ENCODE results near the gene NR2C1.
"Not testable (repeated sequence)": the region's sequence is repeated elsewhere in the genome, so short reads cannot be mapped to it uniquely, and the experiment has no call there.

The NR2C1 gene

DNA sequence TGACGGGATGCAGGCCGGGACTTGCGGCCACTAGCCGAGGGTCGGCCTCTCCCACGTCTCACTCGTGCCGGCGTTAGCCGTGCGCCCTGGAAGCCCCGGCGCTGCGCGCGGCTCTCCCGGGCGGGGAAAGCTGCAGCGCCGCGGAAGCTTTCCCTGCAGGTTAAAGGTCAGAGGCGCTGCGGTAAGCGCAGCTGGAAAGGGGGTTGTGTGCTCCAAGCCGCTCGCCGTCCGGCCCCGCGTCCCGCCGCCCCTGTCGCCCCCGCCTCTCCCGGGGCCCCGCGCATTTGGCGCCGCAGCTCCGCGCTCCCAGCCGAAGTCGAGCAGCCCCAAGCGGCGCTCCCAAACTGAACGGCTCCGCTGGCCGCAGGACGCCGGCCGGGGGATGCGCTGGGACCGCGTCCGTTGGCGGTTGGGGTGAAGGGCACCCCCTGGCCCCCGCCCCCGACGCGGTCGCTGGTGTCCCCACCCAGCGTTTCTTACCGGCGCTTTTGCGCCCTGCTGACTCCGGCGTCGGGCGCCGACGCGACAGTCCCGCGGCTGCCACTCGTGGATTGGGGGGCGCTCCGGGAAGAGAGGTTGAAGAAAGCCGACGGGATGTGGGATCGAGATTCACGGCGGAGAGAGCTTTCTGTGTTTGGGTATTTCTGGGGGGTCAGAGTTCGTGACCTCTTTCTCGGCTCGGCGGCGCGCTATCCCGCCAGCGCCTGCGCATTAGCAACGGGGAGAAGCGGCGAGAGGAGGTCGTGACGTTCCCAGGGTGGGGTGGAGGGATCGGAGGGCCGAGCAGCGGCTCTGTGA, at the start of gene NR2C1:
NR2C1 (minus strand) TSS at position 719 of the 798 bp plus-strand sequence. CDS start 6,234 bp downstream, outside the sequence.
- peak; percentile 44 to 72 for DNase-seq

- DNase-seq = no peak
Measured at GRCh38 chr12:95118788-95119179, 45.4 kb upstream of the NR2C1 start.

- no peak for DNase-seq
Measured at GRCh38 chr12:95118138-95118787, 44.8 kb upstream of the NR2C1 start.

GRCh38 chr12:95117178-95117599, 43.8 kb upstream of the NR2C1 start:
- DNase-seq = peak in 1 of 2 experiments; percentile 61

DNA sequence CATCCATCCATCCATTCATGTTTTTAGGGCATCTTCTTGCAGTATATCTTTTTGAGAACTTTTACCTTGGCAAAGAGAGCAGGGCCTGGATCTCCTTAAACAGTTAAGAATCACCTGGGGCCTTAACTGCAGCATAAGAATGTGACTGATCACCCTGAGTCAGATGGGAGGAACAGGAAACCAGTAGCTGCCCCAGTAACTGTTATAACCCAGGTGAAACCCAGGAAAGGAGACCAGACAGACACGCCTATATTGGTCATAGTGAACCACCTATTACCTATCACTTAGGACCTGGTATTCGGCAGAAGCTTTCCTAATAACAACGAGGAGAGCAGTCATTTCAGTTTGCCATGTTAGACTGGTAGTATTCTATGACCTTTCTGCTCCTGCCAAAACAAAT, 43.4 kb upstream of the NR2C1 start:
- no peak for DNase-seq

GRCh38 chr12:95116341-95116740, 42.9 kb upstream of the NR2C1 start:
- no peak for DNase-seq

- no peak for DNase-seq
Measured at GRCh38 chr12:95115641-95116040, 42.2 kb upstream of the NR2C1 start.

GRCh38 chr12:95114766-95115405, 41.5 kb upstream of the NR2C1 start:
- no peak for DNase-seq

- no peak for DNase-seq
Measured at GRCh38 chr12:95107362-95107761, 33.9 kb upstream of the NR2C1 start.

GRCh38 chr12:95105540-95105939, 32.1 kb upstream of the NR2C1 start:
- DNase-seq = no peak

- no peak for DNase-seq
Measured at GRCh38 chr12:95104919-95105452, 31.6 kb upstream of the NR2C1 start.

DNA sequence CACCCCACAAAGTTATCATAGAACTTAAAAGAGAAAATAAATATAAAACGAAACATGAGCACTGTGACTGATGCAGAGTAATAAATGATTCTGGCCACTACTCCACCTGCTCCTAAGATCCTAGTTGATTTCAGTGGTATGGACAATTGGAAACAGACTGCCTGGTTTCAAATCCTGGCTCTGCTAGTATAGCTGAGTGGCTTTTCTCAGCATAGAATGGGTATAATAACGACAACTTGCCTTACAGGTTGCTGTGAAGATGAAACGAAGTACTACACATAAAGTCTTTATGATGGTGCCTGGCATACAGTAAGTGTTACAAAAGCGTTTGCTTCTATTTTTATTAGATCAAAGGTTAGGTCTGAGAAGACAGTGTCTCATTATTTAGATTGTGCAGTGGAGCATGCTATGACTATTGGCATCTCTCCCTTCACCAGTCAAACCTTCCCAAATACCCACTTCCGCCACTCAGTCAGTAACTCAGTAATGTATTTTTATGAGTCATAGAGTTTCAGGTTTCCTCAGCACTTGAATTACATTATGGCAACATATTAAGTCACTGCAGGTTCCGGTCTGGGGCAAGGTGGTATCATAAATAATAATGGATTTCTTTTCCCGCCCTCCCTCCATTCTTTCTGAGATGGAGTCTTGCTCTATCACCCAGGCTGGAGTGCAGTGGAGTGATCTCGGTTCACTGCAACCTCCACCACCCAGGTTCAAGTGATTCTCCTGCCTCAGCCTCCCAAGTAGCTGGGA, 29.7 kb upstream of the NR2C1 start:
- no peak for DNase-seq

- DNase-seq = not testable (repeated sequence)
Measured at GRCh38 chr12:95101957-95102356, 28.5 kb upstream of the NR2C1 start.

GRCh38 chr12:95100264-95101190, 27.1 kb upstream of the NR2C1 start:
- no peak for DNase-seq

DNA sequence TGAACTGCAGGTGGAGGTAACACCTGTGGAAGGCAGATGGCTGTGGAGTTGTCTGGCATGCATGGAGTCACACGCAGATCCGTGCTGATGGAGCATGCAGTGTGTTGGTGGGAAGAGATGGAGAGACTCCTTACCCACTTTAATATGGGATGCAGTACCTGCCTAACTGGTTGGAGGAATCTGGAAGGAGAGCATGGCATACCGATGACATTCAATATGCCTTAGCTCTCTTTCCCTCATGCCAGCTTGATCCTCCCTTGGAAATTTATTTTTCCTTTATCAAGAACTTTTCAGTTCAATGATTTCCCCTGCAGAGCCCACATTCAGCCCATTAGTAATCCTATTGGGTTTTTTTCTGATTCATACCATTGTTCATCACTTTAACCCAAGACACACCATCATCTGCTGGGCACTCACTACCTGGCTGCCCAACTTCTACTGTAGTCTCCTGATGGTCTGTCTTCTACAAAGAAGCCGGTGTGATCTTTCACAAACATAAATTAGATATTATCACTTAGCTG, 25.9 kb upstream of the NR2C1 start:
- DNase-seq = no peak

DNA sequence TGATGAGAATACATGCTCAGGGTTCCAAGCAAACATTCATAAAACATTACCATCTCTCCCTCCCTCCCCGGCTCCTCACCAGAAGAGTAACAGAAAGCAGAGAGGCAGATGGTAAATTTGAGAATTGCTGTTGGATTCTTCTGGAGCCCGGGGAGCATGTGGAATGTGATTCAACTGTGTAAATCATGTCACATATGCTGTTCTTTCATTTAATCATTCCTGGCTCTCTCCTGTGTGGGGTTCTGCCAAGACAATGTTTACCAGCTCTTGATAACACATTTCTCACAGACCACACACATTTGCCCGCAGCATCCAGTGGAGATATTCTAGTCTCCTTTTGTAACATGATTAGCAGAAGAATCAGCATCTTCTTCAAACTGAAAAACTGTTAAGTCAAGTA, 23.4 kb upstream of the NR2C1 start:
- DNase-seq = peak; percentile 76 to 89

DNA sequence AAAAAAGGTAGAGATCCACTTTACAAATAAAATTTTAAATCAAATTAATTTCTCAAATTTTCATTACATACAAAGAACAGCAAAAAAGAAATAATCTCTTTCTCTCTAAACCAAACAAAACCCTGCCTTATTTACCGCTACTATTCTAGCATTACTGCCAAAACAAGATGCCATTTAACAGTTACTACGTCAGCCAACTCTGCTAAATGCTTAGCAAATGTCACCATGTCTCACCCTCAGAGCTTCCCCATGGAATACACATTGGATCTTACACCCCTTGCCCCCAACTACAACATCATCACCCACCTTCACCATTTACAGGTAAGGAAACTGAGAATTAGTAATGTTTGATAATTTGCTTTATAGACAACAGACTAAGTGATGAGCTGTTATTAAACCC, 23.0 kb upstream of the NR2C1 start:
- no peak for DNase-seq

GRCh38 chr12:95095866-95096265, 22.4 kb upstream of the NR2C1 start:
- not testable (repeated sequence) for DNase-seq

DNA sequence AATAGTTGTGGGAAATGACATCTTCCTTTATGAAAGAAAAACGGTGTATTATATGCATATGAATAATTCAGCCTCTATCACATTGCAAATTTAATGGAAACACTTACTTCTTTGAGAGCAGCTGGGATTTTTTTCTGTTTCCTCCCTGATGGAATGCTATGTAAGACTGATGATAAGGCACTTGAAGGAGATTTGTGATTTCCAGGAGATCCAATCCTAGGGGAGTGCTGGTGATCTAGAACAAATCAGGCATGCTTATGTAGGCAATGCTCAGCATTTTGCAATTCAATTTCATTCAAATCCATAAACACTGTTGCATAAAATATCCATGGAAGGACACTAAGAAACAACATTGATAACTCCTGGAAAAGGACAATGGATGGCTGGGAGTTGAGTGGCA, 16.0 kb upstream of the NR2C1 start:
- no peak for DNase-seq

DNA sequence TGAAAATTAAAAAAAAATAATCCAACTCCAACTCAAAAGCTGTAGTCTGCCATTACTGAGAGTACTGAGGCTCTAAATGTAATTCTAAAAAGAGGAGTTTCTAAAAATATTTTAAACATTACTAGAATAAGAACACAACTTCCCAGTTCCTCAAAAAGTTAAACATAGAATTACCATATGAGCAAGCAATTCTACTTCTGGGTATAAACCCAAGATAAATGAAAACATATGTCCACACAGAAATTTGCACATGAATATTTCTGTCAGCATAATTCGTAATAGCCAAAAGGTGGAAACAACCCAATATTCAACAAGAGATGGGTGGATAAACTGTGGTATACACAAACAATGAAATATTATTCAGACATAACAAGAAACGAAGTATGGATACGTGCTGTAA, 15.0 kb upstream of the NR2C1 start:
- DNase-seq = no peak

GRCh38 chr12:95085612-95086011, 12.2 kb upstream of the NR2C1 start:
- no peak for DNase-seq
